Spleen (tissue), 11 donors: Measurements from ENCODE around the gene CHD5. TPM values are rescaled to one million over a fixed set of nuclear protein-coding genes. Genes with fewer than 3 reads are reported as not detected.

Experiments used
- DNase-seq: peaks from one replicate; pipeline ENCODE4 v3.0.0-alpha.2; 2020
- H3K27ac ChIP-seq, 8 donors: fragments of 200-600 bp; sonication (generic) in 7 of 8; 1 replicate in 4 of 8; 2 replicates in 4 of 8; pipeline versions ENCODE4 v1.5.0 to v1.8.0; 2016 to 2021; ENCODE audit warnings: inconsistent platforms in 4 of 8, mild to moderate bottlenecking in 4 of 8, moderate library complexity in 1 of 8
- H3K27me3 ChIP-seq, 7 donors: fragments of 200-600 bp; sonication (generic) in 6 of 7; replicated peaks in 1 of 7; 1 replicate in 4 of 7; 2 replicates in 3 of 7; pipeline versions ENCODE4 v1.5.0 to v1.8.0; 2016 to 2021; ENCODE audit warnings: inconsistent platforms in 3 of 7, mild to moderate bottlenecking in 1 of 7
- H3K36me3 ChIP-seq, 6 donors: fragments of 200-600 bp; sonication (generic) in 5 of 6; 1 replicate in 4 of 6; 2 replicates in 2 of 6; pipeline versions ENCODE4 v1.5.0 to v1.8.0; 2016 to 2021; ENCODE audit warnings: inconsistent platforms in 2 of 6
- H3K4me1 ChIP-seq, 6 donors: fragments of 200-600 bp; sonication (generic) in 5 of 6; 1 replicate in 3 of 6; 2 replicates in 3 of 6; pipeline versions ENCODE4 v1.5.0 to v1.8.0; 2016 to 2021; ENCODE audit warnings: inconsistent platforms in 3 of 6
- H3K4me3 ChIP-seq, 8 donors: fragments of 200-600 bp; sonication (generic) in 7 of 8; 1 replicate in 4 of 8; 2 replicates in 4 of 8; pipeline versions ENCODE4 v1.5.0 to v1.8.0; 2016 to 2021; ENCODE audit warnings: inconsistent platforms in 4 of 8, mild to moderate bottlenecking in 4 of 8, moderate library complexity in 2 of 8
- H3K9me3 ChIP-seq, 8 donors: fragments of 200-600 bp; sonication (generic) in 7 of 8; 1 replicate in 4 of 8; 2 replicates in 4 of 8; pipeline versions ENCODE4 v1.5.0 to v1.8.0; 2016 to 2021; ENCODE audit warnings: inconsistent platforms in 4 of 8
- CTCF ChIP-seq, 11 experiments: fragments of 200-600 bp in 7 of 11; fragments of 450-650 bp in 4 of 11; sonication (generic) in 4 of 11; IDR thresholded peaks in 8 of 11; conservative IDR thresholded peaks in 3 of 11; 1 replicate in 7 of 11; 2 replicates in 4 of 11; pipeline versions ENCODE4 v1.4.0 to v1.8.0; 2016 to 2021; ENCODE audit warnings: antibody characterized with exemption in 11 of 11, inconsistent platforms in 4 of 11, mild to moderate bottlenecking in 1 of 11
- POLR2A ChIP-seq, 3 donors: fragments of 450-650 bp; IDR thresholded peaks; one replicate each; pipeline ENCODE4 v1.5.1; 2017; ENCODE audit warnings: antibody characterized with exemption in 3 of 3, mild to moderate bottlenecking in 1 of 3
- POLR2AphosphoS5 ChIP-seq, 3 donors: sonication (generic); formaldehyde crosslinking; IDR thresholded peaks; one replicate each; pipeline ENCODE4 v1.5.1; 2017; ENCODE audit warnings: antibody characterized with exemption in 3 of 3
- WGBS, 5 donors: extraction: QIAGEN DNeasy Blood & Tissue Kit in 3 of 5; methylation state at CpG; one replicate each; pipeline versions ENCODE4 v1.1.5 to v1.1.7; 2013 to 2018; 5-methylcytosine and 5-hydroxymethylcytosine counted together
- intact Hi-C: fragments of 100-400 bp; cut with DNase I; formaldehyde crosslinking; loops from one replicate; pipeline ENCODE4 v1.15.0; 2023; ENCODE audit warnings: low total_unique reads
- polyA plus RNA-seq, 3 donors: library from polyadenylated mRNA; stranded (reverse); fragments of 200-250 nt; gene quantifications; one replicate each; pipeline ENCODE4 v1.2.1, GENCODE V29; 2013
- total RNA-seq, 7 donors: library from RNA; depleted of rRNA in 3 of 7; stranded (reverse); fragments of >200 nt in 3 of 7; fragmentation: NEBNext Ultra II Directional in 4 of 7; extraction: Animal tissue kit (Norgen Biotek cat#: 25700) in 4 of 7; gene quantifications; one replicate each; pipeline versions ENCODE4 v1.1.0 to v1.2.1, GENCODE V29; 2016 to 2021
- donor health status: healthy with polysubstance abuse.
- donor health status: DM: no; HTN: no; CAD: no; lungs with moderate emphysema.
- donor health status: DM: no; HTN: no; CAD: no.
- donor health status: Bipolar disorder and iron deficiency.
- donor health status: healthy.
- donor health status: DM: no; HTN: no; CAD: no.
- donor health status: DM: yes; HTN: yes; CAD: no.

The CHD5 gene
- total and polyA plus RNA-seq, 10 donors = 0.04 to 0.44 (median 0.13) TPM

GRCh38 chr1:6170116-6170741, 9.9 kb downstream of the CHD5 start:
- intact Hi-C loops = no loop called here
- TF ChIP-seq CTCF (IDR thresholded peaks at IDR 0.05 in 8 of 11, conservative IDR thresholded peaks at IDR 0.05 in 3 of 11) = no peak
- no peak for TF ChIP-seq POLR2A (IDR thresholded peaks at IDR 0.05)
- no peak for TF ChIP-seq POLR2AphosphoS5 (IDR thresholded peaks at IDR 0.05)
- no peak overlapping the region for H3K27ac ChIP-seq
- no peak overlapping the region for H3K4me3 ChIP-seq
- H3K27me3 ChIP-seq = peaks cover 0 to 89% (median 20%) of the 10 kb centered on the region in 7 donors
- H3K4me1 ChIP-seq = peaks cover 0 to 17% (median 3%) of the 10 kb centered on the region in 6 donors
- H3K9me3 ChIP-seq = no peaks in the 10 kb centered on the region
- no peak for DNase-seq
- H3K36me3 ChIP-seq = no peaks in the 10 kb centered on the region
- whole genome bisulfite sequencing, 5 donors = 62 to 86% (median 81%) methylated on average over 8 to 16 of the region's 16 CpGs

GRCh38 chr1:6168947-6169586, 11.1 kb downstream of the CHD5 start:
- peaks cover 0 to 17% (median 3%) of the 10 kb centered on the region in 6 donors for H3K4me1 ChIP-seq
- no peak overlapping the region for H3K27ac ChIP-seq
- TF ChIP-seq CTCF (IDR thresholded peaks at IDR 0.05 in 8 of 11, conservative IDR thresholded peaks at IDR 0.05 in 3 of 11) (no peak), POLR2A (IDR thresholded peaks at IDR 0.05) (no peak), POLR2AphosphoS5 (IDR thresholded peaks at IDR 0.05) (no peak)
- no peaks in the 10 kb centered on the region for H3K9me3 ChIP-seq
- H3K4me3 ChIP-seq = no peak overlapping the region
- H3K27me3 ChIP-seq = peaks cover 0 to 90% (median 20%) of the 10 kb centered on the region in 7 donors
- WGBS, 5 donors = 81 to 82% (median 82%) methylated on average over 15 to 18 of the region's 18 CpGs
- intact Hi-C loops = no loop called here
- H3K36me3 ChIP-seq = no peaks in the 10 kb centered on the region
- no peak for DNase-seq

- WGBS, 5 donors = 69 to 80% (median 71%) methylated on average over 34 of the region's 34 CpGs
- H3K4me1 ChIP-seq = peaks cover 0 to 17% (median 3%) of the 10 kb centered on the region in 6 donors
- peaks cover 0 to 89% (median 26%) of the 10 kb centered on the region in 7 donors for H3K27me3 ChIP-seq
- no peak overlapping the region for H3K27ac ChIP-seq
- TF ChIP-seq POLR2AphosphoS5 (IDR thresholded peaks at IDR 0.05) (peak in 1 of 3 donors; percentile 6), CTCF (IDR thresholded peaks at IDR 0.05 in 8 of 11, conservative IDR thresholded peaks at IDR 0.05 in 3 of 11) (no peak), POLR2A (IDR thresholded peaks at IDR 0.05) (no peak)
- H3K36me3 ChIP-seq = no peaks in the 10 kb centered on the region
- no peak for DNase-seq
- H3K4me3 ChIP-seq = no peak overlapping the region
- intact Hi-C loops = no loop called here
- H3K9me3 ChIP-seq = no peaks in the 10 kb centered on the region
Observed at GRCh38 chr1:6167391-6168303, 12.5 kb downstream of the CHD5 start.
